Stimulated activated CD4-positive, alpha-beta T cell treated with anti-CD3 and anti-CD28 coated beads, Interleukin-2, amount 100 ng/mL, for 48 hours (primary cell): ENCODE data around the gene CDK18.
"Not testable (repeated sequence)": the region's sequence is repeated elsewhere in the genome, so short reads cannot be mapped to it uniquely, and the experiment has no call there.

Source experiments
- DNase-seq, 2 donors: peaks; one replicate each; pipeline ENCODE4 v3.0.0-alpha.2; 2020

The CDK18 gene

DNA sequence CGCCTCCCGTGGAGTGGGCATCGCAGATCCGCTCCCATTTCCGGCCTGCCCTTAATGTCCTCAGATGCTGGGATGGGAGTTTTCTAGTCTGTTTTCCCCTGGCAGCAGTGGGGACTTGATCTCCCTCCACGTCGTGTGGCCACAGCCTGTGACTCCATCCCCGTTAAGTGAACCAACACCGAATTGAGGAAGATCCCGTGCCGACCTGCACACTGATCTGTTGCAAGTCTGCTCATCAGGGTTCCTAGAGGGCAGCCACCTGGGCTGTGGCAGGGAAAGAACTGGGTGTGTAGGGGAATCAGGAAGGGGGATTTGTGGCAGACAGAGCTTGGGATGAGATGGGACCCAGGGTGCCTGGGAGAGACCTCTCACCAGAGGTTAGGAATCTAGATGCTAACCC is 23.3 kb upstream of the CDK18 start:
- DNase-seq: no peak

DNA sequence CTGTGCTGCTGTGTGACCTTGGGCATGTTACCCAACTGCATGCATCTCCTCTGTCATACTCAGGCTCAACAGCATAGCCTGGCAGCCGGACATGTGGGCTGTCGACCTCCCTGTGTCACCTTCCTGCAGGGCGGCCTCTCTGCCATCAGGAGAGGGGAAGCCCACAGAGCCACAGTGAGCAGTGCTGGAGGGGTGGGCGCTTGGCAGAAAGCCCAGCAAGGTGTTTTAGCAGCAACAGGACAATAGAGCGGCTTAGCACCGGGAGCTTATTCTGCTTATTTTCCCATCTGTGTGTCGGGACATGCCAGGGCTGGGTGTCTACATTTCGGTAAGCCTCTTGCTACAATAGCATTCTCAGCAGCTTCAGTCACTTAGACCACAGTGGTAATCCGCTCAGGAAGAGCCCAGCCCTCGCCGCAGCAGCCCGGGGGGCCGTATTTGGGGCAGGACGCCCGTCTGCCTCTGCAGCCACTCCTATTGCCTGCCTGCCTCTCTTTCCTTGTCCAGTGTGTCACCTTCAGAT is 22.8 kb upstream of the CDK18 start:
- DNase-seq: no peak

DNA sequence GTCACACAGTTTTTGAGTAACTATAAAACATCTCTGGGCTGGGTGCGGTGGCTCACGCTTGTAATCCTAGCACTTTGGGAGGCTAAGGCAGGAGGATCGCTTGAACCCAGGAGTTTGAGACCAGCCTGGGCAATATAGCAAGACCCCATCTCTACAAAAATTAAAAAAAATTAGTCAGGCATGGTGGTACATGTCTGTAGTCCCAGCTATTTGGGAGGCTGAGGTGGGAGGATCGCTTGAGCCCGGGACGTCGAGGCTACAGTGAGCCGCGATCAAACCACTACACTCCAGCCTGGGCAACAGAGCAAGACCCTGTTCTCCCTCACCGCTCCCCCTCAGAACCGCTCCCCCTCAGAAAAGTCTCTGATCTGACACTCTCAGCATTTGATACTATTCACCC is 21.9 kb upstream of the CDK18 start:
- DNase-seq: not testable (repeated sequence)

DNA sequence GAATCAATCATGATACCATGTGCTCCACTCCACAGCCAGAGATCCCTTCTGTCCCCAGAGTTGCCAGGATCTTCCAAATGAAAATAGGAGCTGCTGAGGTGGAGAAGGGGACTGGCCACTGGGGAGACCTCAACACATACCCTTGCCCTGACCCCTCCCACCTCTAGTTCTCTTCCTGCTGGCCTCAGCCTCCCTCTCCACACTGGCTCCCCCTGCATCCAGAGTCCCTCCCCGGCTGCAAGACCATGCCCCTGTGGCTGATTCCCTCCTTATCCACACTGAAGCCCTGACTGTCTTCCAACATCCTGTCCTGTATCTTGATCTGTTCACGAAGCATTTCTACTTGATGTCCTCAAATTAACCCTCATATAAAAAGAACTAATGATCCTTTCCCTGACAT is 21.1 kb upstream of the CDK18 start:
- no peak for DNase-seq

DNA sequence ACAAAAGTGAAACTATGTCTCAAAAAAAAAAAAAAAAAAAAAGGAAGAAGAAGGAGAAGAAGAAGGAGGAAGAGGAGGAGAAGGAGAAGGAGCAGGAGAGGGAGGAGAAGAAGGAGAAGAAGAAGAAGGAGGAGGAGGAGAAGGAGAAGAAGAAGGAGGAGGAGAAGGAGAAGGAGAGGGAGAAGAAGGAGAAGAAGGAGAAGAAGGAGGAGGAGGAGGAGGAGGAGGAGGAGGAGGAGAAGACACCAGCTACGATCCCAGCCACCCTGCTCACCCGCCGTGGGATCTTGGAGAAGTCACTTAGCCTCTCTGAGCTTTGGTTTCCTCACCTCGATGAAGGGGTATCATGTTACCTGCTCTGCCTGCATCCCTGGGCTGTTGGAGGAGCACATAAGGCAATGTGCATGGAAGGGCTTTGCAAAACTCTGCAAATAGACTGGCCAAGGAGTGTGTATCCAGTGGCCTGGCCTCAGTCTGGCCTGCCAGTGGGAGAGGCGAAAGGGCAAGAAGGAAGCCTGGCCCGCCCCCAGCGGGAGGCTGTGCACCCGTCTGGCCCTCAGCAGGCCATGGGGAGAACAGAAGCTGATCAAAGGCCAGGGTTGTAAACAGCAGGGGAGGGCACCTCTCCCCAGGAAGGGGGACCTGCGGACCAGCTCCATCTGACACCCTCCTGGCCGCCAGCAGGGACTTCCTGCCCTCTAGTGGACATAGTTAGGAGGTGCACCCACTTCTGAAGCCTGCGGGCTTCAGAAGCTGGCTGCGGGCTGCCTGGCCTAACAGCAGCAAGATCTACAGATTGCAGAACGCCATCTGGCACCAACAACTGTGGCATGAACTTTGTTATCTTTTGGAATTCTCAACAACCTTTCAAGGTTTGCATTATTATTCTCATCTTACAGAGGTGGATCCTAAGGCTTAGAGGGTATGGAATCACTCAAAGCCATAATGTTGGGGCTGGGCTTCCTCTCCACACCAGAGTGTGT is 19.2 kb upstream of the CDK18 start:
- peak; percentile 48 to 58 for DNase-seq

DNA sequence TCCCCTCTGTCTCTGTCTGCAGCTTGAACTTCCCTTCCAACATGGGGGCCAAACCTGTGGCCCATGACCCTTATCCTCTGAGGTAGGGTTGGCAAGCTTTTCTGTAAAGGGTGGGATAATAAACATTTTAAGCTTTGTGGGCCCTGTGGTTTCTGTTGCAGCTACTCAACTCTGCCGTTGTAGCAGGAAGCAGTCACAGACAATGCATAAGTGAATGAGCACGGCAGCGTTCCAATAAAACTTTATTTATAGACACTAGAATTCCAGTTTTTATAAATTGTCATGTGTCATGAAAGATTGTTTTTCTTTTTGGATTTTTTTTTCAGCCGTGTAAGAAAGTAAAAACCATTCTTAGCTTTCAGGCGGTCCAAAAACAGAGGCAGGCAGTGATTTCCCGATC is 18.2 kb upstream of the CDK18 start:
- DNase-seq: no peak

DNA sequence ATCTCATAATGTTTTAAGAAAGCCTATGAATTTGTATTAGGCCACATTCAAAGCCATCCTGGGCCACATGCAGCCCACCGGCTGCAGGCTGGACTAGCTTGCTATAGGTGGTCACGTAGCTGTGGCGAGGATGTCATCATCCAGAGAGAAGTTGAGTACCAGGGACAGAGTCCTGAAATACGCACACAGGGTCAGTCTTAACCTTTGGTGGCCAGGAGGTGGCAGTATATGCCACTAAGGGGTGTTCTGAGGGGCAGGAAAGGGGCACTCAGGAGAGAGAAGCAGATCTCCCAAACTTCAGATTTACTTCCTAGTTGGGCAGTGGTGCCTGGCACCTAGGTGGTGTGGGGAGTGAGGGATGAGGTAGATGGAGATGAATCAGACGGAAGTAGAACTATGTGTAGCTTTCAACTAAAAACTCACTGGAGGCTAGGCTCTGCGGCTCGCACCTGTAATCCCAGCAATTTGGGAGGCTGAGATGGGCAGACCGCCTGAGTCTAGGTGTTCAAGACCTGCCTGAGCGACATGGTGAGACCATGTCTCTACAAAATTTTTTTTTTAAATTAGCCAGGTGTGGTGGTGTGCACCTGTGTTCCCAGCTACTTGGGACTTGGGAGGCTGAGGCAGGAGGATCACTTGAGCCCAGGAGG is 16.3 kb upstream of the CDK18 start:
- DNase-seq: peak; percentile 29 to 37

DNA sequence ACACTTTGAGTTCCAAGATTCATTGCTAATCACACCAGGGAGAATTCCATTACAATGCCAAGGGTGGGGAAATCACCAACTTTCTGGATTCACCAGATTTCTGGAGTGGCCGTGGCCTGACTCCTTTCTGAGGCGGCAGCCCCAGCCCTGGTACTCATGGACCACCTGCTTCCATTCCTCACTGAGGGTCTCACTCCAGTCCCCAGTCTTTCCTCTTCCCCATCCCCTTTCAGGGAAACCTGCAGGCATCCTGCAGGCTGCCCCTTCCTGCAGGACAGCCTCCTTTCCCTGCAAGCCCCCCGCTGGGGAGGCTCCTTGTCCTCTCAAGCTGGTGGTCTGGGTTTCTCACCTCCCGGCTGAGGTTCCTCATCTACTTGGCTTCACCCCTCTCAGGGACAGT is 12.7 kb upstream of the CDK18 start:
- no peak for DNase-seq

DNA sequence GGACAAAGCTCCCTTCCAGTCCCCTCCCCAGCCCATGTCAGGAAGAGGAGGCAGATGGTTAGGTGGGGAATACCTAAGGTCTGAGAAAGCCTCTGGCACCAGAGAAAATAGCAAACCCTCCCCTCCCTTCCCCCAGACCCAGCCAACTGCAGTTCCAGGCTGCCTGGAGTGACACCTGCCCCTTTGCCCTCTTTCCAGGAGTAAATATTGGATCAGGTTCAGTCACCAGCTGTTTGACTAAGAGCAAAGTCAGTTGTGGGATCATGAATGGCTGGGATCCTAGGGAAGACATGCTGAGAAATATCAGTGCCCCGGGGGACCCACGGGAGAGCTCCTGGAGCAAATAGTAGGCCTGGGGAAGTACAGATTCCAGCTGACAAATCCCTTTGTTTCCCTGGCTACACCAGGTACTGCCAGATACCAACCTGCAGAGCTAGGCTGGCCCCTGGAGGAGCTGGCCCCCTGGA is 12.2 kb upstream of the CDK18 start:
- DNase-seq: no peak

DNA sequence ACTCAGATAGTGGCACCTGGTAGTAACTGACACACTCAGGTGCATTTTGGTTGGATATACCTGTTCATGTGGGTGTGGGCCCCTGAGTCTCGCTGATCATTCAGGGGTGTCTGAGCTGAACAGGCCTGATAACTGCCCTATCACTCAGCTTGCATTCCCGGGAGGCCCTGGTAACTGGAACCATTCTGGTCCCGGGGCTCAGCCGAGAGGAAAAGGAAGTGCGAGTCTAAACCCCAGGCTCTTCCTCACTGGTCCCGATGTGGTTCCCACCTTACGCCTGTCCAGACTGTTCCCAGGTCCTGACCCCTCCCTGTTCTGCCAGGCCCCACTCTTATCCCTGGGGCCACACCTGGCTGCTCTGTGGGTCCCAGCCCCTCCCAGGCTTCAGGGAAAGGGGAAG is 11.7 kb upstream of the CDK18 start:
- no peak for DNase-seq

DNA sequence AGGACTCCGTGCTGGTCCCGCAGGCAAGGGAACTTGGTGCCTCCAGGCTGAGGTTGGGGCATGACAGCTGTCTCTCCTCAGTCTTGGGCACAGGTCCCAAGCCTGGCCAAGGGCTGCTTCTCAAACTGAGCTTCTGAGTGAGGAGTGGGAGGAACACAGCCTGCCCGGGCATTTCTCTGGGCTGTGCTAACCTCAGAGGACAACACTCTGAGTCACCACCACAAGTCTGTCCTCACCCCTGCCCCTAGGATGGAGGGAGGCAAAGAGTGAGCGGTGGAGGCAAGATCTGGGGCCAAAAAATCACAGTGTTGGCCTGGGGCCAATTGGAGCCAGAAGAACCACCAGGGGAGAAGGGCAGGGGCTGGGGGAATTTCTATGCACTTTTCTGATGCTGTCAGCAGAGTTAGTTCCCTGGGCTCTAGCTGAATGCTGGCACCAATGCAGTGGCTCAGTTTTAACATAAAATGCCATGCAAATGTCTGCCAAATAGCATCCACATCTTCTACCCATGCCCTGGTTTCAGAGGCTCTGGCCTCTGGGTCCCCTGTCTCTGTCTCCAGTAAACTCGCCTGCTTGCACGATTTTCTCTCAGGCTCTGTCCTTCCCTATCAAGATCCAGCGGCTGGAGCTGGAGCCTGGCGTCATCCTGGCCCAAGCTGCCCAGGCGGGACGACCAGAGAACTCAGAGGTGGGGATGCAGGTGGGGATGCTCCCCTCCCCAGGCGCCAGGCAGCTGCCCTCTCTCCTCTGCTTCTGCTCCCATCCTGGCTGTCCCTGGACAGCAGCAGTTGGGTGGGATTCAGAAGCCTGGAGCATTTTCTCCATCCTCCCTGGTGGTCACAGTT is 11.0 kb upstream of the CDK18 start:
- DNase-seq: no peak

DNA sequence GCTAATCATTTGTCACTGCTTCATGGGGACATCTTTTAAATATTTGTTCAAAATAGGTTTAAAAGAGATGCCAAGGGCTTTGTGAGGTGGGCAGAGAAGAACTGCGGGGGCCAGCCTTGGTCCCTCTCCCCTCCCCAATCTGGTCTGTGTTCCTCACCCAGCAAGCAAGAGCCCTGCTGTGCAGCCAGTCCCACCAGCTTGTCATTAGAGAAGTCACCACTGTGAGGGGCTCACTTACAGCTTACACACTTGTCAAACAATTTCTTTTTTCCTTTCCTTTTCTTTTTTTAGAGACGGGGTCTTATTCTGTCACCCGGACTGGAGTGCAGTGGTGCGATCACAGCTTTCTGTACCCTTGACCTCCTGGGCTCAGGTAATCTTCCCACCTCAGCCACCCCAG is 10.4 kb upstream of the CDK18 start:
- DNase-seq: no peak

DNA sequence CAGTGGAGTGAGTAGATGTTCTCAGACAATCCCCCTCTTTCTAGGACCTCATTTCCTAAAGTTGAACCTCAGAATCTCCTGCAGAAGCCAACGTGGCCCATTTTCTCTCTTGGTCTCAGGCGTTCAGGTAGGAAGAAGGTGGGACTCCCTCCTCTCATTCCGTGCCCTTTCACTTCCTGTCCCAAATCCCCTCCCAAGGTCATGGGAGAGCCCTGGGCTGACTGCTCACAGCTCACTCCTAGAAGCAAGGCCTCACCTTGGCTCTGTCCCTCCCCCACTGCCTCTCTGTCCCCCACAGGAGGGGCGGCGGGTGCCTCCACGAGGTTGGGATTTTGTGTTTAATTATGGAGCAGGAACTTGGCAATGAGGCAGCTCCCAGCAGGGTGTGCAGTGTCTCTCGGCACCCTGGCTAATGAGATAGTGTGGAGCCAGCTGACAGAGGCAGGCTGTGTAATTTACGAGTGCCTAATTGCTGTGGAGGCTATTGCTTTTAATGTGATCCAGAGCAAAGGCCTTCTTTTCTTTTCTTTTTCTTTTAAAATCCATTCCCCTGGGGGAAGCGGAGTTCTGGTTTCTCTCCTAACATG is 9.1 kb upstream of the CDK18 start:
- DNase-seq: no peak

DNA sequence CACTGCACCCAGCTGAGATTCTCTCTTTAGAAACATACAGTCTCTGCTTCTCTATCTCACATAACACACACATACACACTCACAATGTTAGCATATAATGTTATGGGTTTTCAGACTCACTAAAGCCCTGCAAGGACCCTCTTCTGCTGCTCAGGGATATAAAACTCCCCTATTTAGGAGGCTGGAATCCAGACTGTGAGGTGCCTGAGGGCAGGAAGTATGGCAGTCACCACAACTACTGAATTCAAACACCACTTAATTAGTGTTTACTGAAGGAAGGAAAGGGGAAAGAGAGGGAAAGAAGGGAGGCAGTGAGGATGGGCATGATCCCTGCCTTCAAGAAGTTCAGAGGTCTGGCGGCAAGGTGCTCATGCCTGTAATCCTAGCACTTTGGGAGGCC is 7.8 kb upstream of the CDK18 start:
- no peak for DNase-seq

DNA sequence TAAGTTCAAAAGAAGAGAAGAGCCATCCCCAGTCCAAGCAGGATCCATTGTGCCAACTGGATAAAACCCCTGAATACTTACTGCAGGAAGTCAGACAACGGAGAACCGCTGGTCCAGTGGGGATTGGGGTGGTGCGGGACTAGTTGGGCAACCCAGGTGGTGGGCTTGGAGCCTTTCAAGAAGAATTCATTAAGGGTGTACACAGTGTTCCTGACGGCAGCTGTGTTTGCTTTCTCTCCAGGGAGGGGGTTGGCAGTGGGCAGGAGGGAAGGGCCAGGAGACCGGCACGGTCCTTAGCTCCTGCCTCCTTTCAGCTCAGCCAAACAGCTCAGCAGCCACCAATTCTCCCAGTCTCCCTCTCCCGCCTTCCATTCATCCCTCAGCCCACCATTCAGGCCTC is 7.1 kb upstream of the CDK18 start:
- no peak for DNase-seq

DNA sequence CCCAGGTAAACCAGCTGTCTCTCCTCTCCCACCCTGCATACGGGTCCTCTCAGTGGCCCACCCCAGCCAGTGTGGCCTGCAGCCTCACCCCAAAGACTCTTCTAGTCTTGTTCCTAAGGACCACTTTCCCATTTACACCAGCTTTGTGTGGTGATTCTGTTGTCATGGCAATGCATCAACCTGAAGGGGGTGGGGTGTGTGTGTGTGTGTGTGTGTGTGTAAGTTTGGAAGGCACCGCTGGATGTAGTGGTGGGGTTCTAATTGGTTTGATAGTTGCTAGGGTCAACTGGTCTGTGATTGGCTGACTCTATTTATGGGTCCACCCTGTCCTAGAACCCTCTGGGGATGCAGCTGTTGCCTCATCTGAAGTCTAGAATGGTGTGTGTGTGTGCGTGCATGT is 4.7 kb upstream of the CDK18 start:
- DNase-seq: no peak

DNA sequence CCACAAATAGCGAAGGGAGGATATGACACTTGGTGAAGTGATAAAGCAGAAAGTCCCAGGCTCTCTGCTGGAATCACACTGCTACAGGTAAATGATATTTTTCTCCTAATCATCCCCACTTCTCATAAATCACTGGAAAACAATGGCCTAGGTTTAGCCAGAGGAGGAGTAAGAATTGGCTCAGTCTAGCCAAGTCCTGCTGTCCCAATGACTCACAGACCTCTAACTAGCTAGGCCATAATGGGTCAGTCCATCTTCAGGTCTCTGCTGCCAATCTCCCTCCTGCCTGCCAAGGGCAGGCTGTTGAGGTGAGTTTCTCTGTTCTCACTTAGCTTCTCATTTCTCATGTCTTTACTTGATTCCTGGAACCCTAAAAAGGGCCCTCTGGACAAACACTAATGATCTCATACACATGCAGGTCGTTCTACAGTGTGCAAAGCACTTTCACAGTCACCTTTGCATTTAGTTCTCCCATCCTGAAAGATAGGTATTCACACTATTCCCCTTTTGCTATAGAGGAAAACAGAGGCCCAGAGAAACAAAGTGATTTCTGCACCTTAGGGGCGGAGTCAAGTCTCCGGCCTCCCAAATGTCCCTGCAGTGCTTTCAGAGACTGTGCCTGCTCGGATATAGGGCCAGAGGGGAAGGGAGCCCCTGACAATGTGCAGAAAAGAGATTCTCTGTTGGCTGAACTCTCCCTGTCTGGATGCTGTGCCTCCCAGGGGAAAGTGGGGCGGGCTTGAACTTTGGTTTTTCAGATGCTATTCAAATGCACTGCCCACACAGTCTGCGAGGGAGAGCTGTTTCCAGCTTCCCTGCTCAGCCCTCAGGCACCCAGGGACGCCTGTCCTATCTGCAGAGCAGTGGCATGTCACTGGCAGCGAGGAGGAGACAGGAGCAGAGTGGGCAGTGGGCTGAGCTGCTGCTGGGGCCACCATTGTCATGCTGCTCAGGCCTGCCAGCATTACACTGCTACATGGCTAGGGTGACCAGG is 3.9 kb upstream of the CDK18 start:
- no peak for DNase-seq

DNA sequence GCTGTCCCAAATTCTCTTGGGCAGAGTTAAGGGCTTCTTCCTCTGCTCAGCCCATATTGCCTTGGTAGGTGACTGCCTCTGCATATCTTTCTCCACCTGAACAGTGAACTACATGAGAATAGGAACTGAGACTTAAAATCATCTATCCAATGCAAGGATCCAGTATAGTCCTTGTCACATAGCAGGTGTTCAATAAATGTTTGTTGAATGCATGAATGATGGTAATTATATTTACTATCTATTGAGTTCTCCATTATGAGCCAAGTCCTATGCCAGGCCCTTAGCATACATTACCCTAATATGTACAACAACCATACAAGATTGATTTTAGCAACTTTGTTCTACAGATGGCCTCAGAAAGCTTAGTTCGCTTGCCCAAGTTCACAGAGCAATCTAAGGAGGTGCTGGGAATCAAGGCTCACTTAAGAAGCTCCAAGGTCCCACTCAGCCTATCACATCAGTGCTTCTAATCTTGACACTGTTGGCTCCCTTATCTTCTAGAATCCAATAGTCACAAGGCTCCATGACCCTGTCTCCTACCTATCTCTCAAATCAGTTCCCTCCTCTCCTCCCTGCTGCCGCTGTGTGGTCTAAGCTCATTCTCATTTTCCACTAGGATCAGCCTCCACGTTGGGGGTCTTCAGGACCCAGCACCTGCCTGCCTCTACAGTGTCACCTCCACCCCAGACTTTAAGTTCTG is 2.2 kb upstream of the CDK18 start:
- DNase-seq: no peak

DNA sequence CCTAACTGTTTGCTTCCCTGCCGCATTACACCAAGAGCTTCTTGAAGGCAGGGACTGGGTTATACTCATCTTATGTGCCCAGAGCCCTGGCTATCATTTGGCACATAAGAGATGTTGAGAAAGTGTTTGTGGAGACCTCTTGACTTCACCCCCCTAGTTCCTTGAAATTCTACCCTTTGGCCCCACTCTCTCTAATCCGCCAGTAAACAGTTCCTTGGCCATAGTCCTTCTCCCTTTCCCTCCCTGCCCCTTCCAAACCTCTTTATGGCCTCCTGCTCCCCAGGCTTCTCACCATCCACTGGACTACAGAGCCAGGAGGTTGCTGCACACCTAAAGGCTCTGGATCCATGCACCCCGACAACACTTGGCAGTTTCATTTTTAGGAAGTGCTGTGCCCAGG is 1.5 kb upstream of the CDK18 start:
- DNase-seq: no peak

DNA sequence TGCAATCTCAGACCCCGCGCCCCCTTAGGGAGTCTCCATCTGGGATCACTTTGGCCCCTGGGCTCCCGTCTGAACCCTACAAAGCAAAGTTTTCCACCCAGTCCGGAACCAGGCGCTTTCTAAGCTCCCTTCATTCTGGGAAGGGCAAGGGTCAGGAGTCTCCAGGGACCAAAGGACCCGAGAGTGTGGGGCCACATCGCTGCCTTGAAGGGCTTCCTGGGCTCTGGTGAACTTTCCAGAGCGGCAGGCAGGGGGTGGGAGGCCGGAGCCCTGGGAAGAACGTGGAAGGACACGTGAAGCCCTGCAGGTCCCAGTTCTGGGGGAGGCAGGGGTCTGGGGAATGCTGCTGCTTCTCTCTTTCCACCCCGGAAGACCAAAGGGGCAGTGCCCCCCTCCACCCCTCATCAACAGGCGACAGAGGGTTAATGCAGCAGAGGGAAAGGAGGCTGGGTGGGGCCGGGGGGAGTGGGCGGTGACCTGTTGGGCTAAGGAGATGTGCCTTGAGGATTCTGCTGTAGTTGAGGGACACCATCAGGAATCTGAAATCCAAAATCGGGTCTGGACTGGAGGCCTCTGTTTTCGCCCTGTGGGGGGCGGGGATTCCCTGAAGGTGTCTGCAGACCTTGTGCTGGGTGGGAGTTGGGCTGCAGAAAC is 734 bp downstream of the CDK18 start:
- DNase-seq: no peak
